GM18868 (cell line): ENCODE results near the gene UNC5C.

ENCODE experiments used
- ATAC-seq: cut with Tn5 transposase; IDR thresholded peaks from one replicate; pipeline ENCODE4 v1.9.1; 2021; ENCODE audit warnings: mild to moderate bottlenecking, moderate library complexity; ENCODE audit not compliant: unreplicated experiment

UNC5C gene

DNA sequence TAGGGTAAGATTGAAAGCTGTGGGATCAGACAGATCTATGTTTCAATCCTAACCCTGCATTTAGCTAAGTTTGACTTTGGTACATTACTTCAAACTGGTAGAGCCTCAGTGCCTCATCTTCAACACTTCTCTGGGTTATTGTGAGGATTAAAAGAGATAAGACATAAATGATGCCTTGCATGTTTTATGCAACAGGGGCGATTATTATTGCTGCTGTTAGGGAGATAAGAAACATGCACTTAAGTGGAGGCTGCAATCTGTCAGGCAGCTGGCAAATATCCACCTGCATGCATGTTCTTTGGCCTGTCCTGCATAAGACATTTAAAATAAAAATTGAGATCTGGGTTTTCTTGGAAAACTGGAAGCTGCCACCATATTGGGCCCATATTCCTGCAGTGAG is 24.6 kb downstream of the UNC5C start:
- no peak for ATAC-seq

GRCh38 chr4:95522682-95523530 is 25.9 kb downstream of the UNC5C start:
- ATAC-seq: no peak

DNA sequence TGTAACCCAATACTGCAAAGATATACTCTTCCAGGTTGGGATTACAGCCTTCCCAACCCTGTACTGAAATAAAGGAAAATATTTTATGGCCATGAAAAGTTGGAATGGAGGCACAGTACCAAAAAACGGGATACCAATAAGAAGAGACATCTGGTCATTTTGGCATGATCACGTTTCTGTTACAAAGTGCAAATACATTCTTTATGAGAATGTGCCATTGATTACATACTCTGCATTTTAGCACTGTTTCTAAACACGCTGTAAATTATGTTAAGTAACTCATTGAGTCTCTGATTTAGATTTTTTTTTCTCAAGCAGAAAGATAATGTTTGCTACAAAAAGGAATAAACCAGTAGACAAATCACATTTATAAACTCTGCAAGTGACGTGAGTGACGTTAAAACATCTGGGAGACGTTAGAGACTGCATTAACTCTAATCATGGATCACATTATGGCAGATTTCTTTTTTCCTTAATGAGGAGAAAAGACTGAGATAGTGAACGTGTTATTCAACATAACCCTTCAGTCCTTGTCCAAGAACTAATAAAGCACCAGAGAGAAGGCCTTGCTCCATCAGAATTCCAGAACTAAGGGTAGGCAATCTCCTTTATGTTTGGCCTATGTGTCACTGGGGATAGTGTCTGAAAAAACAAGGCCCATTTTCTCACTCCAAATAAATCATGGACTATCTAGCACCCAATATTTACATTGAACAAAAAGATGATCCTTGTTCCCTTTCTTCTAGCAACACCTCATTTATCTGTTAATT is 31.0 kb downstream of the UNC5C start:
- no peak for ATAC-seq

DNA sequence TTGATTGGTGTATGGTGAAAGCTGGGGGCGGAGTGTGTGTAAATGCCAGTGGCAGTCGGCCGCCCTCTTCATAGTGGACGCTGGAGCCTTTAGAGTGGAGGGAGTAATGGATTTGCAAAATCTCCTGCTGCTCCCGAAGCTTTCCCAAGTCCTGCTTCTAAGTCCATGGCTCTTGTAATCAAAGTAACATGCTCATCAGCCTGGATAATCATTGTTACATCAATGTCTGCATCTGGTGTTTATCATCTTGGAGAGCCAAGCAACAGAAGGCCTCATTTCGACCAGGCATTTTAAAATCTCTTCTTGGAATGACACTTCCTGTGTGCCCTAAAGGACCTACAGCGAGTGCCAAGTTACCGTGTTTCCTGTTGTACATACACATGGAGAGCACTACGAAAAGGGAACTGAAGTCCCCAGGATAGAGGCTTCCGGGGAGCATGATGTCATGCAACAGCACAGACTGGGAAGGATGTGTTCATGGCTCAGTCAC is 32.2 kb downstream of the UNC5C start:
- no peak for ATAC-seq

DNA sequence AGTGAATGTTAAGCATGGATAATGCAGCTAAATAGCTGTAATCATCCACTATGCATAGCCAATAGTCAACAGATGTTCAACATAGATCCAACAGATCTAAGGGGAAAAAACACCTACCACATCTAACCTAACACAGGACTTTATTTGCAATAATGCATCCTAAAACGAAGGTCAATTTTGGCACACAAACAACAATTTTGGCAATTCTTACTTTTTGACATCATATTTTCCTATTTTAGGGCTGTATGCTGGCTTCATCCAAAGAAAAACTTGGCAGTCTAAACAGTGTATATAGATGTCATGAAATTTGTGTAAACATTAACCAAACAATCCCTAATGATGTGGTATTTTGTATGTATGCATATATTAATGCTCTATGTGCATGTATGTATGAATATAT is 33.2 kb downstream of the UNC5C start:
- no peak for ATAC-seq

DNA sequence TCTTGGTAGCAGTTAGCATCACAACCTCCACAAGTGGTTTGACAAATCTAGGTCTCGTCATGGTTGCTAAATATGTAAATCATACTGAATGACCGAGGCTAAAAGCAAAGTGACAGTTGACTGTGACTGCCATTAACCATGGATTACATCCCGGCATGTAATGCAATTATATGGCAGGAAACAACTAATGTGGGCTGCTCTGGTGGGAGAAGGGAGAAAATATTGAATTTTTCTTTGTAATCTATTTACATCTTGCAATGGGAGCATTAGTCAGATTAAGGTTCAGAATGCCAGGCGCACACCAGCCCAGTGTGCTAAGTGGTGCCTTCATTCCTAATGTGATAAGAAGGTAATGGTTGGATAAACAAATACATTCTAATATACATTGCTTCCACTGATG is 35.8 kb downstream of the UNC5C start:
- ATAC-seq: no peak

GRCh38 chr4:95511477-95511876 is 37.3 kb downstream of the UNC5C start:
- ATAC-seq: no peak

DNA sequence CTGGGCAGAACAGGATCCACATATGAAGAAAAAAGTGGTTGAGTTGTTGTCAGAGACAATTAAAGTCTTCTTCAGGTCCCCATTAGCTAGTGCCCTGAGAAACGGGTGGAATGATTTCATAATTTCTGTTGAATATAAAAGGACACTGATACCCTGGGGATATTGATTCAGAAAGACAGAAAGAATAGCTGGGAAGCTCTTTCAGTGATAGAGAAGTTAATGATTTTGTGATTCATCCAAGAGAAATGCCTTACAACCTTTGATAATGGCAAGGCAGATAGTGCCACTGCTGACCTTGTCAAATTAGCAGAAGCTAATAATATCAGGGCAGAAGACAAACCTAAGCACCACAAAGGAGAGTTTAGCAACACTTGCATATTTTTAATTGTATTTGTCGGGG is 37.9 kb downstream of the UNC5C start:
- ATAC-seq: no peak

- ATAC-seq: peak; percentile 66
Observed at GRCh38 chr4:95510145-95510544, 38.6 kb downstream of the UNC5C start.

- no peak for ATAC-seq
Observed at GRCh38 chr4:95508421-95508820, 40.4 kb downstream of the UNC5C start.

- ATAC-seq: no peak
Observed at GRCh38 chr4:95507561-95507960, 41.2 kb downstream of the UNC5C start.

DNA sequence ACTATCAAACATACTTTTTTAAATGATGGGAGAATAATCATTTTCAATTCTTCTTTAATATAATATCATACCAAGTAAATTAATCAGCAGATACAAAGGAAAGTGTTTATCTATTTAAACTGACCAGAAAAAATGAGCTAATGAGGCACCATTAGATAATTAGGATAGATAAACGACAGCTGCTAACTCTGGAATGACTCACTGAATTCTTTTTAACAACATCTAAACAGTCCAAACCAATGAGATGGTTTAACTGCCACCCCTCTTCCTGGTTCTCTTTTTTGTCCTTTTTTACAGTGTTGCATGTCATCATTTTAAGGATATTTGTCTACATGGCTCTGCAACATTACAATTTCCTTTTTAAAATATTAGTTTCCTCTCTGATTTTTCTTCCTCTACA is 41.6 kb downstream of the UNC5C start:
- ATAC-seq: no peak

- no peak for ATAC-seq
Observed at GRCh38 chr4:95506264-95506663, 42.5 kb downstream of the UNC5C start.

- no peak for ATAC-seq
Observed at GRCh38 chr4:95505799-95506198, 43.0 kb downstream of the UNC5C start.

- no peak for ATAC-seq
Observed at GRCh38 chr4:95505151-95505550, 43.6 kb downstream of the UNC5C start.

- ATAC-seq: no peak
Observed at GRCh38 chr4:95504501-95504900, 44.3 kb downstream of the UNC5C start.

DNA sequence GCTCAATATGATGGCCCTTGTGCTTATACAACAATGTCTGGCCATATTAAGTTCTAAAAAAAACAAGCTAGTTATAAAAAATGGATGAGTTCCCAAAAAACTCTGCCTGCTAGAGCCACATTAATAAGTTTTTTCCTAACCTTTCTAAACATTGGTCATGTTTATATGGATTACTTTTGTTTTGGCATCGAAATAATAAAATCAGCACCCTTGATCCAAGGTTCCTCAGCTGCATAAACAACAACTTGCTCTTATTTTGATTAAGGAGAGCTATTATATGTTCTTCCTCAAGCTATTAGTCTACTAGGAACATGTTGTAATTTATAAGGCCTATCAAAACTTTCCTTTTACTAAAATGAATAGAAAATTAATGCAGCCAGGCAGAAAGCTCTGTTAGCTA is 48.4 kb downstream of the UNC5C start:
- ATAC-seq: no peak

- ATAC-seq: no peak
Observed at GRCh38 chr4:95499291-95499696, 49.5 kb downstream of the UNC5C start.

- no peak for ATAC-seq
Observed at GRCh38 chr4:95494186-95494585, 54.6 kb downstream of the UNC5C start.

DNA sequence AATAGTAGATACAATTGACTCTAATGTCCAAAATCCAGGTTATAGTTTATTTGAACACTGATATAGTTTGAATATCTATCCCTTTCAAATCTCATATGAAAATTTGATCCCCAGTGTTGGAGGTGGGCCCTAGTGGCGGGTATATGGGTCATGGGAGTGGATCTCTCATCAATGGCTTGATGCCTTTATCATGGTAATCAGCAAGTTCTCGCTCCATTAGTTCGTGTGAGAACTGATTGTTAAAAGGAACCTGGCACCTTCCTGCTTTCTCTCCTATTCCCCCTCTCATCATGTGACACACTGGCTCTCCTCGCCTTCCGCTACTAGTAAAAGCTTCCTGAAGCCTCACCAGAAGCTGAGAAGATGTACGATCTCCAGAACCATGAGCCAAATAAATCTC is 70.1 kb downstream of the UNC5C start:
- ATAC-seq: no peak

DNA sequence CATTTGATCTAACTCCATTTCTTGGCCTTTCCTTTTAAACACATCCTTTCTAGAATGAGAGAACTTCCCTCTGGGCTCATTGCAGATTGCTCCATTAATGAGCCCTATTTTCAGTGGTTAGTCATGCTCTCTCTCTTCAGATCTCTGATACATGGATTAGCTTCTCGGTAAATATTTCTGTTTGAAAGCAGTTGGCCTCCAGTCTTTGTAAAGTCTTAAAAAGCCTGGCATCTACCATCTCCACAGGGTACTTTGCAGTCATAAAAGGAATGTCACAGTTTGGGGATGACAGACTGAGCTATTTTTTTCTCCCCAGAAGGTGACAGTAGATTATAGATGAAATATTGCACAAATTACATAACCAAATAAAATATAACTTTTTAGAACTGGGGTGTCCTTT is 72.7 kb downstream of the UNC5C start:
- no peak for ATAC-seq

- no peak for ATAC-seq
Observed at GRCh38 chr4:95472534-95472933, 76.2 kb downstream of the UNC5C start.
